HS-27A (cell line): Measurements from ENCODE around the gene INO80C.

Experiments used
- DNase-seq: peaks from one replicate; pipeline ENCODE4 v3.0.0-alpha.2; 2012; ENCODE audit warnings: low read depth, missing footprints

INO80C gene

GRCh38 chr18:35497370-35498197, at the start of gene INO80C:
TSS of gene INO80C (minus strand) at chr18:35497960. CDS start at chr18:35497874, 86 bp downstream.
- peak; percentile 86 for DNase-seq

GRCh38 chr18:35547008-35547605, 49.3 kb upstream of the INO80C start:
- no peak for DNase-seq

GRCh38 chr18:35542356-35542755, 44.6 kb upstream of the INO80C start:
- no peak for DNase-seq

- no peak for DNase-seq
Observed at GRCh38 chr18:35535297-35535696, 37.5 kb upstream of the INO80C start.

- no peak for DNase-seq
Observed at GRCh38 chr18:35533916-35534405, 36.2 kb upstream of the INO80C start.

- DNase-seq: no peak
Observed at GRCh38 chr18:35528749-35529274, 31.1 kb upstream of the INO80C start.

GRCh38 chr18:35526495-35527059, 28.8 kb upstream of the INO80C start:
- DNase-seq: no peak

- DNase-seq: no peak
Observed at GRCh38 chr18:35525795-35526494, 28.2 kb upstream of the INO80C start.

- DNase-seq: no peak
Observed at GRCh38 chr18:35524226-35524625, 26.5 kb upstream of the INO80C start.

- DNase-seq: no peak
Observed at GRCh38 chr18:35522130-35522959, 24.6 kb upstream of the INO80C start.

- no peak for DNase-seq
Observed at GRCh38 chr18:35521133-35521532, 23.4 kb upstream of the INO80C start.

GRCh38 chr18:35519148-35519899, 21.6 kb upstream of the INO80C start:
- no peak for DNase-seq

GRCh38 chr18:35517715-35518114, 20.0 kb upstream of the INO80C start:
- no peak for DNase-seq

- DNase-seq: no peak
Observed at GRCh38 chr18:35516789-35517188, 19.0 kb upstream of the INO80C start.

- no peak for DNase-seq
Observed at GRCh38 chr18:35516351-35516750, 18.6 kb upstream of the INO80C start.

- no peak for DNase-seq
Observed at GRCh38 chr18:35515460-35516130, 17.8 kb upstream of the INO80C start.

- no peak for DNase-seq
Observed at GRCh38 chr18:35514752-35515459, 17.1 kb upstream of the INO80C start.

GRCh38 chr18:35514283-35514682, 16.5 kb upstream of the INO80C start:
- no peak for DNase-seq
